WTC11 (cell line): ENCODE measurements around the gene METTL13. TPM values are rescaled to one million over a fixed set of nuclear protein-coding genes. Genes with fewer than 3 reads are reported as not detected.

Source experiments
- ATAC-seq: fragments of 200-7000 bp; cut with Tn5 transposase; 2 replicates; pipeline ENCODE4 v1.10.0; 2021; ENCODE audit warnings: mild to moderate bottlenecking, moderate library complexity
- CTCF ChIA-PET: fragments of 300-600 bp; sonication (Branson Sonifier 250); formaldehyde crosslinking; loops from one replicate; lab custom pipeline; 2021; ENCODE audit warnings: antibody characterized with exemption; lab: Charles Lee
- POLR2A ChIA-PET: fragments of 350-600 bp; sonication (Branson Sonifier 250); formaldehyde crosslinking; loops from one replicate; lab custom pipeline; 2021; ENCODE audit warnings: antibody characterized with exemption; lab: Charles Lee
- DNase-seq: peaks from one replicate; pipeline ENCODE4 v3.0.0; 2021; ENCODE audit warnings: low spot score
- H3K27ac Mint-ChIP-seq: 2 replicates; pipeline ENCODE4 v1.8.0; 2021; ENCODE audit warnings: mixed read lengths
- H3K27me3 Mint-ChIP-seq: 2 replicates; pipeline ENCODE4 v1.8.0; 2021; ENCODE audit warnings: low read depth, mild to moderate bottlenecking, moderate library complexity, mixed read lengths
- H3K36me3 Mint-ChIP-seq: 2 replicates; pipeline ENCODE4 v1.8.0; 2021; ENCODE audit warnings: mixed read lengths
- H3K4me1 Mint-ChIP-seq: 2 replicates; pipeline ENCODE4 v1.8.0; 2022; ENCODE audit warnings: mixed read lengths
- H3K4me3 Mint-ChIP-seq: 2 replicates; pipeline ENCODE4 v1.8.0; 2021; ENCODE audit warnings: mild to moderate bottlenecking, moderate library complexity, mixed read lengths
- H3K9me3 Mint-ChIP-seq: 2 replicates; pipeline ENCODE4 v1.8.0; 2021; ENCODE audit warnings: mixed read lengths
- CDX4 ChIP-seq: fragments of 250-450 bp; sonication (Bioruptor Pico); IDR thresholded peaks from 2 replicates; pipeline ENCODE4 v1.9.0; 2021; ENCODE audit warnings: moderate library complexity, mild to moderate bottlenecking, inconsistent platforms, borderline replicate concordance
- CREB1 ChIP-seq: sonication (generic); formaldehyde crosslinking; IDR thresholded peaks from 2 replicates; pipeline ENCODE4 v1.8.0; 2023; ENCODE audit warnings: mild to moderate bottlenecking, missing genetic modification reagents
- CREM ChIP-seq: sonication (generic); formaldehyde crosslinking; IDR thresholded peaks from 2 replicates; pipeline ENCODE4 v1.8.1; 2022; ENCODE audit warnings: mild to moderate bottlenecking, missing genetic modification reagents, moderate library complexity
- EMX1 ChIP-seq: fragments of 250-450 bp; sonication (Bioruptor Pico); IDR thresholded peaks from 2 replicates; pipeline ENCODE4 v1.8.0; 2021; ENCODE audit warnings: mild to moderate bottlenecking
- FOXJ3 ChIP-seq: sonication (generic); formaldehyde crosslinking; IDR thresholded peaks from 2 replicates; pipeline ENCODE4 v1.9.0; 2021; ENCODE audit warnings: missing genetic modification reagents, mild to moderate bottlenecking, borderline replicate concordance
- GABPB1 ChIP-seq: sonication (generic); formaldehyde crosslinking; IDR thresholded peaks from 2 replicates; pipeline ENCODE4 v1.8.1; 2023; ENCODE audit warnings: mild to moderate bottlenecking, missing genetic modification reagents
- GTF2I ChIP-seq: fragments of 250-450 bp; sonication (Bioruptor Pico); conservative IDR thresholded peaks from 2 replicates; pipeline ENCODE4 v1.4.0; 2021; ENCODE audit warnings: mild to moderate bottlenecking
- MYBL2 ChIP-seq: sonication (generic); formaldehyde crosslinking; IDR thresholded peaks from 2 replicates; pipeline ENCODE4 v1.8.1; 2023; ENCODE audit warnings: mild to moderate bottlenecking, moderate library complexity, missing genetic modification reagents
- NFYB ChIP-seq: sonication (generic); formaldehyde crosslinking; conservative IDR thresholded peaks from 2 replicates; pipeline ENCODE4 v1.8.0; 2022; ENCODE audit warnings: low read depth, missing genetic modification reagents
- NR2C2 ChIP-seq: sonication (generic); formaldehyde crosslinking; IDR thresholded peaks from 2 replicates; pipeline ENCODE4 v1.8.0; 2022; ENCODE audit warnings: mild to moderate bottlenecking, missing genetic modification reagents
- PREB ChIP-seq: sonication (generic); formaldehyde crosslinking; IDR thresholded peaks from 2 replicates; pipeline ENCODE4 v1.8.1; 2022; ENCODE audit warnings: mild to moderate bottlenecking, missing genetic modification reagents, moderate library complexity, borderline replicate concordance
- TEAD1 ChIP-seq: sonication (generic); formaldehyde crosslinking; IDR thresholded peaks from 2 replicates; pipeline ENCODE4 v1.8.0; 2022; ENCODE audit warnings: mild to moderate bottlenecking, missing genetic modification reagents
- TEAD4 ChIP-seq: sonication (generic); formaldehyde crosslinking; IDR thresholded peaks from 2 replicates; pipeline ENCODE4 v1.8.0; 2022; ENCODE audit warnings: mild to moderate bottlenecking, missing genetic modification reagents
- TP53 ChIP-seq: sonication (generic); formaldehyde crosslinking; IDR thresholded peaks from 2 replicates; pipeline ENCODE4 v1.8.1; 2023; ENCODE audit warnings: mild to moderate bottlenecking, missing genetic modification reagents
- USF2 ChIP-seq: sonication (generic); formaldehyde crosslinking; IDR thresholded peaks from 2 replicates; pipeline ENCODE4 v1.8.1; 2023; ENCODE audit warnings: mild to moderate bottlenecking, missing genetic modification reagents, moderate library complexity
- ZNF232 ChIP-seq: sonication (generic); formaldehyde crosslinking; IDR thresholded peaks from 2 replicates; pipeline ENCODE4 v1.8.0; 2022; ENCODE audit warnings: mild to moderate bottlenecking, missing genetic modification reagents
- ZNF396 ChIP-seq: fragments of 250-450 bp; sonication (Bioruptor Pico); IDR thresholded peaks from 2 replicates; pipeline ENCODE4 v1.8.0; 2021; ENCODE audit warnings: mild to moderate bottlenecking, moderate library complexity, borderline replicate concordance
- ZNF512 ChIP-seq: sonication (generic); formaldehyde crosslinking; IDR thresholded peaks from 2 replicates; pipeline ENCODE4 v1.8.1; 2022; ENCODE audit warnings: missing genetic modification reagents, borderline replicate concordance
- total RNA-seq: library from RNA; stranded (reverse); gene quantifications from 3 replicates; pipeline ENCODE4 v1.2.3, GENCODE V29; 2021
- TF ChIP-seq, protein P1 (sequence below): sonication (generic); formaldehyde crosslinking; IDR thresholded peaks from 2 replicates; pipeline ENCODE4 v1.8.0; 2022; ENCODE audit warnings: missing genetic modification reagents
- TF ChIP-seq, protein P2 (sequence below): sonication (generic); formaldehyde crosslinking; IDR thresholded peaks from 2 replicates; pipeline ENCODE4 v1.8.0; 2023; ENCODE audit warnings: missing genetic modification reagents, mild to moderate bottlenecking, borderline replicate concordance

The METTL13 gene
- total RNA-seq, 1 experiment from 2014 or later: 46.5 TPM

- no peak for TF ChIP-seq USF2 (CRISPR knock-in tag)
Observed at GRCh38 chr1:171793636-171794035, 12.2 kb downstream of the METTL13 start (continued).

DNA sequence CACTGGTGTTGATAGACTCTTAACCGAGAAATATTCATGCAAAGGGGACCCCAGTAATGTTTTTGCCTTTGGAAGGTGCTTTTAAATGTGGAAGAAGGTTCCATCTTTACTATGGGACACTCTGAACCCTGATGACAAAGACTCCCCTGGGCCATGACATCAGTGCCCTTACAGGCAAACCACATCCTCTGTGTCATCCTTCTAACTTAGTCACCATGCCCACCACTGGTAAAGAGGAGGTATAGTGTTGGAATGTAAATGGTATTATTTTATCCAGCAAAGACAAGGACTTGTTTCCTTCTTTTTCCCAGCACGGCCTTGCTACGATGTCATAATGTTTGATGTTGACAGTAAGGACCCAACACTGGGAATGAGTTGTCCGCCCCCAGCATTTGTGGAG lies 12.6 kb downstream of the METTL13 start:
- Mint-ChIP-seq H3K4me3 (no peak overlapping the region), H3K9me3 (no peaks in the 10 kb centered on the region), H3K27ac (no peak overlapping the region), H3K36me3 (peaks cover 75% of the 10 kb centered on the region), H3K4me1 (0 out of 2 replicates have a peak, but pooled peaks cover 3% of the 10 kb centered on the region), H3K27me3 (no peaks in the 10 kb centered on the region)
- ATAC-seq (no peak), DNase-seq (no peak)
- TF ChIP-seq TP53: no peak
- no peak for TF ChIP-seq CDX4 (CRISPR knock-in tag)
- no peak for TF ChIP-seq CREB1
- TF ChIP-seq NFYB (CRISPR knock-in tag): no peak
- CTCF ChIA-PET: interaction anchor here (0.8 kb wide), 1 partner anchor 191 kb away, joined by 3 read pairs; no protein-coding TSS in a partner anchor
- POLR2A ChIA-PET: no interaction called here

DNA sequence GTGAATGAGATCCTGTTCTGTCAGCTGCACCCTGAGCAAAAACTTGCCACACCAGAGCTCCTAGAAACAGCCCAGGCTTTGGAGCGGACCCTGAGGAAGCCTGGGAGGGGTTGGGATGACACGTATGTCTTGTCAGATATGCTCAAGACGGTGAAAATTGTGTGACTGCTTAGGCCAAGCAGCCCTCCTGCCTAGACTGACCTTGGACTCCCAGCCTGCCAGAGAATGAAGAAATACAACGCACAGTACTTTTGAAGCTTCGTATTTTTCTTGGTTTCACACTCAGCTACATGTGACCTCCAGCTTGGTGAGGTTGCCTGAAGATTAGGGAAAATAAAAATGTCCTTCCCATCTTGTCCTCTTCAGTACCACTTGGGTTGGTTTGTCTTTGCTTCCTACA lies 15.1 kb downstream of the METTL13 start:
- ChIA-PET CTCF (no interaction called here), POLR2A (no interaction called here)
- no peaks in the 10 kb centered on the region for H3K9me3 Mint-ChIP-seq
- no peak for ATAC-seq
- TF ChIP-seq TEAD1 (no peak), CREM (CRISPR knock-in tag) (no peak), ZNF396 (CRISPR knock-in tag) (no peak), TEAD4 (CRISPR knock-in tag) (no peak), GABPB1 (CRISPR knock-in tag) (no peak), MYBL2 (no peak), EMX1 (CRISPR knock-in tag) (no peak), PREB (CRISPR knock-in tag) (no peak)
- TF ChIP-seq, protein P1, sequence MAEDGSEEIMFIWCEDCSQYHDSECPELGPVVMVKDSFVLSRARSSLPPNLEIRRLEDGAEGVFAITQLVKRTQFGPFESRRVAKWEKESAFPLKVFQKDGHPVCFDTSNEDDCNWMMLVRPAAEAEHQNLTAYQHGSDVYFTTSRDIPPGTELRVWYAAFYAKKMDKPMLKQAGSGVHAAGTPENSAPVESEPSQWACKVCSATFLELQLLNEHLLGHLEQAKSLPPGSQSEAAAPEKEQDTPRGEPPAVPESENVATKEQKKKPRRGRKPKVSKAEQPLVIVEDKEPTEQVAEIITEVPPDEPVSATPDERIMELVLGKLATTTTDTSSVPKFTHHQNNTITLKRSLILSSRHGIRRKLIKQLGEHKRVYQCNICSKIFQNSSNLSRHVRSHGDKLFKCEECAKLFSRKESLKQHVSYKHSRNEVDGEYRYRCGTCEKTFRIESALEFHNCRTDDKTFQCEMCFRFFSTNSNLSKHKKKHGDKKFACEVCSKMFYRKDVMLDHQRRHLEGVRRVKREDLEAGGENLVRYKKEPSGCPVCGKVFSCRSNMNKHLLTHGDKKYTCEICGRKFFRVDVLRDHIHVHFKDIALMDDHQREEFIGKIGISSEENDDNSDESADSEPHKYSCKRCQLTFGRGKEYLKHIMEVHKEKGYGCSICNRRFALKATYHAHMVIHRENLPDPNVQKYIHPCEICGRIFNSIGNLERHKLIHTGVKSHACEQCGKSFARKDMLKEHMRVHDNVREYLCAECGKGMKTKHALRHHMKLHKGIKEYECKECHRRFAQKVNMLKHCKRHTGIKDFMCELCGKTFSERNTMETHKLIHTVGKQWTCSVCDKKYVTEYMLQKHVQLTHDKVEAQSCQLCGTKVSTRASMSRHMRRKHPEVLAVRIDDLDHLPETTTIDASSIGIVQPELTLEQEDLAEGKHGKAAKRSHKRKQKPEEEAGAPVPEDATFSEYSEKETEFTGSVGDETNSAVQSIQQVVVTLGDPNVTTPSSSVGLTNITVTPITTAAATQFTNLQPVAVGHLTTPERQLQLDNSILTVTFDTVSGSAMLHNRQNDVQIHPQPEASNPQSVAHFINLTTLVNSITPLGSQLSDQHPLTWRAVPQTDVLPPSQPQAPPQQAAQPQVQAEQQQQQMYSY (CRISPR knock-in tag): no peak
- peaks cover 54% of the 10 kb centered on the region for H3K36me3 Mint-ChIP-seq
- H3K4me1 Mint-ChIP-seq: peaks cover 14% of the 10 kb centered on the region
- H3K4me3 Mint-ChIP-seq: no peak overlapping the region
- H3K27ac Mint-ChIP-seq: no peak overlapping the region
- DNase-seq: no peak
- no peaks in the 10 kb centered on the region for H3K27me3 Mint-ChIP-seq

- peaks cover 41% of the 10 kb centered on the region for H3K36me3 Mint-ChIP-seq
- no peaks in the 10 kb centered on the region for H3K9me3 Mint-ChIP-seq
- ATAC-seq (no peak), DNase-seq (no peak)
- ChIA-PET CTCF (interaction anchor here (1.3 to 8.5 kb wide), 5 partner anchors 10 to 186 kb away, joined by 4 to 277 read pairs (median 4); no protein-coding TSS in a partner anchor), POLR2A (interaction anchor here (0.6 kb wide), 1 partner anchor 149 kb away, joined by 3 read pairs; no protein-coding TSS in a partner anchor)
- H3K27me3 Mint-ChIP-seq: no peaks in the 10 kb centered on the region
- H3K4me1 Mint-ChIP-seq: peaks cover 25% of the 10 kb centered on the region
- 0 out of 2 replicates have a peak overlapping the region, but pooled peaks have one; percentile 14 for H3K27ac Mint-ChIP-seq
- no peak overlapping the region for H3K4me3 Mint-ChIP-seq
- TF ChIP-seq FOXJ3 (CRISPR knock-in tag) (no peak), GTF2I (CRISPR knock-in tag) (no peak), ZNF512 (CRISPR knock-in tag) (no peak), NR2C2 (CRISPR knock-in tag) (no peak), ZNF232 (CRISPR knock-in tag) (no peak)
- TF ChIP-seq, protein P2, sequence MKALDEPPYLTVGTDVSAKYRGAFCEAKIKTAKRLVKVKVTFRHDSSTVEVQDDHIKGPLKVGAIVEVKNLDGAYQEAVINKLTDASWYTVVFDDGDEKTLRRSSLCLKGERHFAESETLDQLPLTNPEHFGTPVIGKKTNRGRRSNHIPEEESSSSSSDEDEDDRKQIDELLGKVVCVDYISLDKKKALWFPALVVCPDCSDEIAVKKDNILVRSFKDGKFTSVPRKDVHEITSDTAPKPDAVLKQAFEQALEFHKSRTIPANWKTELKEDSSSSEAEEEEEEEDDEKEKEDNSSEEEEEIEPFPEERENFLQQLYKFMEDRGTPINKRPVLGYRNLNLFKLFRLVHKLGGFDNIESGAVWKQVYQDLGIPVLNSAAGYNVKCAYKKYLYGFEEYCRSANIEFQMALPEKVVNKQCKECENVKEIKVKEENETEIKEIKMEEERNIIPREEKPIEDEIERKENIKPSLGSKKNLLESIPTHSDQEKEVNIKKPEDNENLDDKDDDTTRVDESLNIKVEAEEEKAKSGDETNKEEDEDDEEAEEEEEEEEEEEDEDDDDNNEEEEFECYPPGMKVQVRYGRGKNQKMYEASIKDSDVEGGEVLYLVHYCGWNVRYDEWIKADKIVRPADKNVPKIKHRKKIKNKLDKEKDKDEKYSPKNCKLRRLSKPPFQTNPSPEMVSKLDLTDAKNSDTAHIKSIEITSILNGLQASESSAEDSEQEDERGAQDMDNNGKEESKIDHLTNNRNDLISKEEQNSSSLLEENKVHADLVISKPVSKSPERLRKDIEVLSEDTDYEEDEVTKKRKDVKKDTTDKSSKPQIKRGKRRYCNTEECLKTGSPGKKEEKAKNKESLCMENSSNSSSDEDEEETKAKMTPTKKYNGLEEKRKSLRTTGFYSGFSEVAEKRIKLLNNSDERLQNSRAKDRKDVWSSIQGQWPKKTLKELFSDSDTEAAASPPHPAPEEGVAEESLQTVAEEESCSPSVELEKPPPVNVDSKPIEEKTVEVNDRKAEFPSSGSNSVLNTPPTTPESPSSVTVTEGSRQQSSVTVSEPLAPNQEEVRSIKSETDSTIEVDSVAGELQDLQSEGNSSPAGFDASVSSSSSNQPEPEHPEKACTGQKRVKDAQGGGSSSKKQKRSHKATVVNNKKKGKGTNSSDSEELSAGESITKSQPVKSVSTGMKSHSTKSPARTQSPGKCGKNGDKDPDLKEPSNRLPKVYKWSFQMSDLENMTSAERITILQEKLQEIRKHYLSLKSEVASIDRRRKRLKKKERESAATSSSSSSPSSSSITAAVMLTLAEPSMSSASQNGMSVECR (CRISPR knock-in tag): no peak
Observed at GRCh38 chr1:171798311-171798710, 16.9 kb downstream of the METTL13 start.
